K562 (cell line): ENCODE results near the gene USHBP1. TPM values are rescaled to one million over a fixed set of nuclear protein-coding genes. Genes with fewer than 3 reads are reported as not detected.

Experiments
- JUN ChIP-seq, 2 experiments: sonication (generic) in 1 of 2; formaldehyde crosslinking in 1 of 2; IDR thresholded peaks; 2 replicates each; pipeline versions ENCODE4 v1.6.1 to v1.8.0; 2012 to 2022; ENCODE audit warnings: borderline replicate concordance in 2 of 2, mild to moderate bottlenecking in 2 of 2, improper control_type of control experiment in 1 of 2, low read depth in 1 of 2, low read length in 1 of 2, missing genetic modification reagents in 1 of 2
- KDM2B ChIP-seq: fragments of 250-450 bp; sonication (Bioruptor Pico); IDR thresholded peaks from 2 replicates; pipeline ENCODE4 v1.8.0; 2021; ENCODE audit warnings: mild to moderate bottlenecking, moderate library complexity
- KDM5B ChIP-seq: fragments of 200-600 bp; sonication (generic); IDR thresholded peaks from 2 replicates; pipeline ENCODE4 v1.6.1; 2012; ENCODE audit warnings: low read depth, mild to moderate bottlenecking, moderate library complexity, low read length, control low read depth, inconsistent platforms; ENCODE audit not compliant: insufficient replicate concordance
- NR4A1 ChIP-seq, 2 experiments: fragments of 250-450 bp in 1 of 2; fragments of 450-650 bp in 1 of 2; sonication (Bioruptor Pico) in 1 of 2; IDR thresholded peaks; 2 replicates each; pipeline versions ENCODE4 v1.4.0 to v1.6.1; 2016 to 2020; ENCODE audit warnings: mild to moderate bottlenecking in 2 of 2, missing compliant biosample characterization in 1 of 2, missing genetic modification characterization in 1 of 2, moderate library complexity in 1 of 2
- POLR2G ChIP-seq: fragments of 200-400 bp; formaldehyde crosslinking; IDR thresholded peaks from 2 replicates; pipeline ENCODE4 v1.6.1; 2017; ENCODE audit warnings: low read depth, mild to moderate bottlenecking, antibody characterized with exemption, low read length, moderate library complexity
- RCOR1 ChIP-seq, 2 experiments: IDR thresholded peaks; 2 replicates each; pipeline ENCODE4 v1.6.1; 2012; ENCODE audit warnings: low read depth in 2 of 2, low read length in 2 of 2, borderline replicate concordance in 1 of 2, improper control_type of control experiment in 1 of 2
- polyA plus RNA-seq, 8 experiments: library from polyadenylated mRNA; depleted of rRNA in 4 of 8; stranded (reverse) in 5 of 8; unstranded in 3 of 8; fragments of >200 nt; fragmentation: Nextera tagmentation in 2 of 8; fragmentation: Illumina TruSeq in 1 of 8; extraction: Ambion mirVana in 2 of 8; extraction: Trizol in 1 of 8; gene quantifications; 2 replicates each; pipeline versions ENCODE4 v1.2.1 to v1.2.3, GENCODE V29; 2011 to 2014; ENCODE audit warnings: inconsistent platforms in 1 of 8, missing spikeins in 1 of 8
- total RNA-seq, 7 experiments: library from RNA; depleted of rRNA in 6 of 7; stranded (reverse); fragments of >200 nt in 6 of 7; fragmentation: Illumina TruSeq in 2 of 7; extraction: Trizol in 2 of 7; gene quantifications; 2 replicates each; pipeline versions ENCODE4 v1.2.1 to v1.2.3, GENCODE V29; 2011 to 2021; ENCODE audit warnings: low replicate concordance in 1 of 7
- TF ChIP-seq, protein P1 (sequence below): fragments of 450-650 bp; IDR thresholded peaks from 2 replicates; pipeline ENCODE4 v1.6.1; 2016; ENCODE audit warnings: mild to moderate bottlenecking, moderate library complexity
- TF ChIP-seq, protein P2 (sequence below): fragments of 200-800 bp; sonication (Bioruptor generic); IDR thresholded peaks from 2 replicates; pipeline ENCODE4 v1.6.1; 2017; ENCODE audit warnings: missing genetic modification characterization, missing compliant biosample characterization
- TF ChIP-seq, protein P3 (sequence below): fragments of 450-650 bp; formaldehyde crosslinking; conservative IDR thresholded peaks from 2 replicates; pipeline ENCODE4 v1.4.0; 2022; ENCODE audit warnings: mild to moderate bottlenecking, missing genetic modification characterization

The USHBP1 gene
- total and polyA plus RNA-seq, 9 of the 15 experiments (the other 6 are each of a cell fraction or from before 2014, with no cell fraction given) = 0.03 to 0.10 (median 0.05) TPM; not detected in 5

DNA sequence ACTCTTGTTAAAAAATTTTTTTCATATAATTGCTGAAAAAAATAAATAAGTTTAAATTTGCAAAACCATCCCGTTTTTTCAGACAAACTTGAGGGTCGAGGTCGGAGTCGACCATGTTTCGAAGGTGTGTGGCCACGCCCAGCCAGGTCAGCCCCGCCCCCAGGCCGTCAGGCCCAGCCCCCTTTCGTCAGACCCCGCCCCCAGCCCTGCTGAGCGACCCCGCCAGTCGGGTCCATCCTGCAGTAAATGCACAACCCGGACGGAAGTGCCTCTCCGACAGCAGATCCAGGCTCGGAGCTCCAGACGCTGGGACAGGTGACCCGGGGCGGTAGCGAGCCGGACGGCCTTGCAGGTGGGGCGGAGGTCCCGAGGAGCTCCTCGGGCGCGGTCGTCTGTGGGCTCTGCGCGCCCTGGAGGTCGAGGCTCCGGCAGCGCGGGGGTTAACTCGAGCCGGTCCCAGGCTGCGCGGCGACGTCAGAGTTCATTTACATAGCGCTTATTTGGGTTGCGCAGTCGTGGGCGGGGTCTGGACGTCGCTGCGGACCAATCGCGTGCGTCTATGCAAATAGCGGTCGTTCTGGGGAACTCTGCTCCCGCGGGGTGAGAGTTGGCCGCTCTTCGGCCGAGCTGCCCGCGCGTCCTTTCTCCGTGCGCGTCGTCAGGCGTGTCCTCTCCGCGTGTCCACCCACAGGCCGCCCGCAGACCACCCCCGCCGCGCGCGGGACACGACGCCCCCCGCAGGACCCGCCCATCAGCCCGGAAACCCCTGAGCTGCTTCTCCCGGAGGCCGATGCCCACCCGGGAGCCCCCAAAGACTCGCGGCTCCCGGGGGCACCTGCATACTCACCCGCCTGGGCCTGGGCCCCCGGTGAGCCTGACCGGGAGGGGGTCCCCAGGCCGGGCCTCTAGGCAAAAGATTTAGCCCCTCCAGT, 38.3 kb downstream of the USHBP1 start, which contains the start of gene OCEL1 (continued):
- TF ChIP-seq, protein P1, sequence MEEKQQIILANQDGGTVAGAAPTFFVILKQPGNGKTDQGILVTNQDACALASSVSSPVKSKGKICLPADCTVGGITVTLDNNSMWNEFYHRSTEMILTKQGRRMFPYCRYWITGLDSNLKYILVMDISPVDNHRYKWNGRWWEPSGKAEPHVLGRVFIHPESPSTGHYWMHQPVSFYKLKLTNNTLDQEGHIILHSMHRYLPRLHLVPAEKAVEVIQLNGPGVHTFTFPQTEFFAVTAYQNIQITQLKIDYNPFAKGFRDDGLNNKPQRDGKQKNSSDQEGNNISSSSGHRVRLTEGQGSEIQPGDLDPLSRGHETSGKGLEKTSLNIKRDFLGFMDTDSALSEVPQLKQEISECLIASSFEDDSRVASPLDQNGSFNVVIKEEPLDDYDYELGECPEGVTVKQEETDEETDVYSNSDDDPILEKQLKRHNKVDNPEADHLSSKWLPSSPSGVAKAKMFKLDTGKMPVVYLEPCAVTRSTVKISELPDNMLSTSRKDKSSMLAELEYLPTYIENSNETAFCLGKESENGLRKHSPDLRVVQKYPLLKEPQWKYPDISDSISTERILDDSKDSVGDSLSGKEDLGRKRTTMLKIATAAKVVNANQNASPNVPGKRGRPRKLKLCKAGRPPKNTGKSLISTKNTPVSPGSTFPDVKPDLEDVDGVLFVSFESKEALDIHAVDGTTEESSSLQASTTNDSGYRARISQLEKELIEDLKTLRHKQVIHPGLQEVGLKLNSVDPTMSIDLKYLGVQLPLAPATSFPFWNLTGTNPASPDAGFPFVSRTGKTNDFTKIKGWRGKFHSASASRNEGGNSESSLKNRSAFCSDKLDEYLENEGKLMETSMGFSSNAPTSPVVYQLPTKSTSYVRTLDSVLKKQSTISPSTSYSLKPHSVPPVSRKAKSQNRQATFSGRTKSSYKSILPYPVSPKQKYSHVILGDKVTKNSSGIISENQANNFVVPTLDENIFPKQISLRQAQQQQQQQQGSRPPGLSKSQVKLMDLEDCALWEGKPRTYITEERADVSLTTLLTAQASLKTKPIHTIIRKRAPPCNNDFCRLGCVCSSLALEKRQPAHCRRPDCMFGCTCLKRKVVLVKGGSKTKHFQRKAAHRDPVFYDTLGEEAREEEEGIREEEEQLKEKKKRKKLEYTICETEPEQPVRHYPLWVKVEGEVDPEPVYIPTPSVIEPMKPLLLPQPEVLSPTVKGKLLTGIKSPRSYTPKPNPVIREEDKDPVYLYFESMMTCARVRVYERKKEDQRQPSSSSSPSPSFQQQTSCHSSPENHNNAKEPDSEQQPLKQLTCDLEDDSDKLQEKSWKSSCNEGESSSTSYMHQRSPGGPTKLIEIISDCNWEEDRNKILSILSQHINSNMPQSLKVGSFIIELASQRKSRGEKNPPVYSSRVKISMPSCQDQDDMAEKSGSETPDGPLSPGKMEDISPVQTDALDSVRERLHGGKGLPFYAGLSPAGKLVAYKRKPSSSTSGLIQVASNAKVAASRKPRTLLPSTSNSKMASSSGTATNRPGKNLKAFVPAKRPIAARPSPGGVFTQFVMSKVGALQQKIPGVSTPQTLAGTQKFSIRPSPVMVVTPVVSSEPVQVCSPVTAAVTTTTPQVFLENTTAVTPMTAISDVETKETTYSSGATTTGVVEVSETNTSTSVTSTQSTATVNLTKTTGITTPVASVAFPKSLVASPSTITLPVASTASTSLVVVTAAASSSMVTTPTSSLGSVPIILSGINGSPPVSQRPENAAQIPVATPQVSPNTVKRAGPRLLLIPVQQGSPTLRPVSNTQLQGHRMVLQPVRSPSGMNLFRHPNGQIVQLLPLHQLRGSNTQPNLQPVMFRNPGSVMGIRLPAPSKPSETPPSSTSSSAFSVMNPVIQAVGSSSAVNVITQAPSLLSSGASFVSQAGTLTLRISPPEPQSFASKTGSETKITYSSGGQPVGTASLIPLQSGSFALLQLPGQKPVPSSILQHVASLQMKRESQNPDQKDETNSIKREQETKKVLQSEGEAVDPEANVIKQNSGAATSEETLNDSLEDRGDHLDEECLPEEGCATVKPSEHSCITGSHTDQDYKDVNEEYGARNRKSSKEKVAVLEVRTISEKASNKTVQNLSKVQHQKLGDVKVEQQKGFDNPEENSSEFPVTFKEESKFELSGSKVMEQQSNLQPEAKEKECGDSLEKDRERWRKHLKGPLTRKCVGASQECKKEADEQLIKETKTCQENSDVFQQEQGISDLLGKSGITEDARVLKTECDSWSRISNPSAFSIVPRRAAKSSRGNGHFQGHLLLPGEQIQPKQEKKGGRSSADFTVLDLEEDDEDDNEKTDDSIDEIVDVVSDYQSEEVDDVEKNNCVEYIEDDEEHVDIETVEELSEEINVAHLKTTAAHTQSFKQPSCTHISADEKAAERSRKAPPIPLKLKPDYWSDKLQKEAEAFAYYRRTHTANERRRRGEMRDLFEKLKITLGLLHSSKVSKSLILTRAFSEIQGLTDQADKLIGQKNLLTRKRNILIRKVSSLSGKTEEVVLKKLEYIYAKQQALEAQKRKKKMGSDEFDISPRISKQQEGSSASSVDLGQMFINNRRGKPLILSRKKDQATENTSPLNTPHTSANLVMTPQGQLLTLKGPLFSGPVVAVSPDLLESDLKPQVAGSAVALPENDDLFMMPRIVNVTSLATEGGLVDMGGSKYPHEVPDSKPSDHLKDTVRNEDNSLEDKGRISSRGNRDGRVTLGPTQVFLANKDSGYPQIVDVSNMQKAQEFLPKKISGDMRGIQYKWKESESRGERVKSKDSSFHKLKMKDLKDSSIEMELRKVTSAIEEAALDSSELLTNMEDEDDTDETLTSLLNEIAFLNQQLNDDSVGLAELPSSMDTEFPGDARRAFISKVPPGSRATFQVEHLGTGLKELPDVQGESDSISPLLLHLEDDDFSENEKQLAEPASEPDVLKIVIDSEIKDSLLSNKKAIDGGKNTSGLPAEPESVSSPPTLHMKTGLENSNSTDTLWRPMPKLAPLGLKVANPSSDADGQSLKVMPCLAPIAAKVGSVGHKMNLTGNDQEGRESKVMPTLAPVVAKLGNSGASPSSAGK = peak; percentile 92
- TF ChIP-seq JUN (IDR thresholded peaks at IDR 0.05; ENCODE audit: borderline replicate concordance, low read depth, low read length) (peak; percentile 37; the same call in 1 of the 2 replicates), JUN (CRISPR knock-in tag; IDR thresholded peaks at IDR 0.05; ENCODE audit: borderline replicate concordance) (no peak; the same call in 1 of the 2 replicates), KDM2B (CRISPR knock-in tag) (0 out of 2 replicates have a peak, but pooled peaks have one; percentile 18), NR4A1 (CRISPR knock-in tag; IDR thresholded peaks at IDR 0.05) (no peak), NR4A1 (tag; IDR thresholded peaks at IDR 0.05) (no peak), KDM5B (peak; percentile 92), POLR2G (peak; percentile 99), RCOR1 (IDR thresholded peaks at IDR 0.05; ENCODE audit: borderline replicate concordance in 1 of 2, low read depth in 2 of 2, low read length in 2 of 2) (0 out of 4 replicates have a peak, but pooled peaks have one; percentile 6 to 32)
- TF ChIP-seq, protein P2, sequence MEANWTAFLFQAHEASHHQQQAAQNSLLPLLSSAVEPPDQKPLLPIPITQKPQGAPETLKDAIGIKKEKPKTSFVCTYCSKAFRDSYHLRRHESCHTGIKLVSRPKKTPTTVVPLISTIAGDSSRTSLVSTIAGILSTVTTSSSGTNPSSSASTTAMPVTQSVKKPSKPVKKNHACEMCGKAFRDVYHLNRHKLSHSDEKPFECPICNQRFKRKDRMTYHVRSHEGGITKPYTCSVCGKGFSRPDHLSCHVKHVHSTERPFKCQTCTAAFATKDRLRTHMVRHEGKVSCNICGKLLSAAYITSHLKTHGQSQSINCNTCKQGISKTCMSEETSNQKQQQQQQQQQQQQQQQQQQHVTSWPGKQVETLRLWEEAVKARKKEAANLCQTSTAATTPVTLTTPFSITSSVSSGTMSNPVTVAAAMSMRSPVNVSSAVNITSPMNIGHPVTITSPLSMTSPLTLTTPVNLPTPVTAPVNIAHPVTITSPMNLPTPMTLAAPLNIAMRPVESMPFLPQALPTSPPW = peak; percentile 57
- TF ChIP-seq, protein P3, sequence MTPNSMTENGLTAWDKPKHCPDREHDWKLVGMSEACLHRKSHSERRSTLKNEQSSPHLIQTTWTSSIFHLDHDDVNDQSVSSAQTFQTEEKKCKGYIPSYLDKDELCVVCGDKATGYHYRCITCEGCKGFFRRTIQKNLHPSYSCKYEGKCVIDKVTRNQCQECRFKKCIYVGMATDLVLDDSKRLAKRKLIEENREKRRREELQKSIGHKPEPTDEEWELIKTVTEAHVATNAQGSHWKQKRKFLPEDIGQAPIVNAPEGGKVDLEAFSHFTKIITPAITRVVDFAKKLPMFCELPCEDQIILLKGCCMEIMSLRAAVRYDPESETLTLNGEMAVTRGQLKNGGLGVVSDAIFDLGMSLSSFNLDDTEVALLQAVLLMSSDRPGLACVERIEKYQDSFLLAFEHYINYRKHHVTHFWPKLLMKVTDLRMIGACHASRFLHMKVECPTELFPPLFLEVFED (CRISPR knock-in tag) = peak; percentile 62; the same call in 1 of the 2 replicates
